Tibial artery (tissue), 4 donors: ENCODE measurements around the gene PRAME.

ENCODE experiments used
- DNase-seq, 2 donors: peaks; one replicate each; pipeline ENCODE4 v3.0.0-alpha.2; 2019
- H3K27ac ChIP-seq, 2 donors: fragments of 200-600 bp; sonication (generic) in 1 of 2; 1 replicate in 1 of 2; 2 replicates in 1 of 2; pipeline ENCODE4 v1.5.1; 2018 to 2019; ENCODE audit warnings: mild to moderate bottlenecking in 1 of 2
- H3K27me3 ChIP-seq, 2 donors: fragments of 200-600 bp; sonication (generic) in 1 of 2; one replicate each; pipeline versions ENCODE4 v1.5.1 to v1.6.0; 2016 to 2019
- H3K36me3 ChIP-seq, 3 donors: fragments of 200-600 bp; sonication (generic) in 2 of 3; one replicate each; pipeline ENCODE4 v1.5.1; 2016 to 2019; ENCODE audit warnings: mild to moderate bottlenecking in 2 of 3
- H3K4me1 ChIP-seq, 4 donors: fragments of 200-600 bp; sonication (generic) in 2 of 4; 1 replicate in 3 of 4; 2 replicates in 1 of 4; pipeline ENCODE4 v1.5.1; 2016 to 2019
- H3K4me3 ChIP-seq, 2 donors: fragments of 200-600 bp; sonication (generic) in 1 of 2; 1 replicate in 1 of 2; 2 replicates in 1 of 2; pipeline ENCODE4 v1.5.1; 2018 to 2019; ENCODE audit warnings: mild to moderate bottlenecking in 2 of 2
- H3K9me3 ChIP-seq, 3 donors: fragments of 200-600 bp; sonication (generic) in 1 of 3; one replicate each; pipeline ENCODE4 v1.5.1; 2016 to 2019
- intact Hi-C: fragments of 100-400 bp; cut with DNase I; formaldehyde crosslinking; loops from one replicate; pipeline ENCODE4 v1.15.0; 2023; ENCODE audit warnings: low total_unique reads
- TF ChIP-seq, protein P1 (sequence below), 2 experiments: fragments of 200-600 bp in 1 of 2; fragments of 450-650 bp in 1 of 2; IDR thresholded peaks; one replicate each; pipeline ENCODE4 v1.5.1; 2017 to 2019; ENCODE audit warnings: antibody characterized with exemption in 2 of 2, mild to moderate bottlenecking in 1 of 2, moderate library complexity in 1 of 2

Gene PRAME

DNA sequence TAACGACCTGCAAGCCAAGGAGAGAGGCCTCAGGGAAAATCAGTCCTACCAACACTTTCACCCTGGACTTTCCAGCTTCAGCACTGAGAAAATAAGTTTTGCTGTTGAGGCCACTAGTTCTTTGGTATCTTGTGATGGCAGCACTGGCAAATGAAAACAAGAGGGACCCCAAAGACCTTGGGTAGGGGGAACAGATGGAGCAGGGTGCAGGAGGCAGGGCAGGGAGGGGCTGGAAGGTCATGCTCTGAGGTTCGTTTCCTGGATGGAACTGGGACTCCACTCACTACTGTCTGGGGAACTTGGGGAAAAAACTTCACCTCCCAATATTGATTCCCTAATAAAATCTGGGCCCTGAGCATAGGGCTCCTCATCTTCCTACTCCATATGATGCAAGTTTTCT lies 34.2 kb upstream of the PRAME start:
- Histone ChIP-seq H3K36me3 (no peaks in the 10 kb centered on the region), H3K9me3 (no peaks in the 10 kb centered on the region), H3K27ac (no peak overlapping the region), H3K4me3 (no peak overlapping the region), H3K27me3 (peaks cover 0 to 14% of the 10 kb centered on the region in 2 donors), H3K4me1 (no peaks in the 10 kb centered on the region)
- DNase-seq, result no peak
- intact Hi-C loops, result no loop called here
- TF ChIP-seq, protein P1, sequence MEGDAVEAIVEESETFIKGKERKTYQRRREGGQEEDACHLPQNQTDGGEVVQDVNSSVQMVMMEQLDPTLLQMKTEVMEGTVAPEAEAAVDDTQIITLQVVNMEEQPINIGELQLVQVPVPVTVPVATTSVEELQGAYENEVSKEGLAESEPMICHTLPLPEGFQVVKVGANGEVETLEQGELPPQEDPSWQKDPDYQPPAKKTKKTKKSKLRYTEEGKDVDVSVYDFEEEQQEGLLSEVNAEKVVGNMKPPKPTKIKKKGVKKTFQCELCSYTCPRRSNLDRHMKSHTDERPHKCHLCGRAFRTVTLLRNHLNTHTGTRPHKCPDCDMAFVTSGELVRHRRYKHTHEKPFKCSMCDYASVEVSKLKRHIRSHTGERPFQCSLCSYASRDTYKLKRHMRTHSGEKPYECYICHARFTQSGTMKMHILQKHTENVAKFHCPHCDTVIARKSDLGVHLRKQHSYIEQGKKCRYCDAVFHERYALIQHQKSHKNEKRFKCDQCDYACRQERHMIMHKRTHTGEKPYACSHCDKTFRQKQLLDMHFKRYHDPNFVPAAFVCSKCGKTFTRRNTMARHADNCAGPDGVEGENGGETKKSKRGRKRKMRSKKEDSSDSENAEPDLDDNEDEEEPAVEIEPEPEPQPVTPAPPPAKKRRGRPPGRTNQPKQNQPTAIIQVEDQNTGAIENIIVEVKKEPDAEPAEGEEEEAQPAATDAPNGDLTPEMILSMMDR (IDR thresholded peaks at IDR 0.05), result no peak

DNA sequence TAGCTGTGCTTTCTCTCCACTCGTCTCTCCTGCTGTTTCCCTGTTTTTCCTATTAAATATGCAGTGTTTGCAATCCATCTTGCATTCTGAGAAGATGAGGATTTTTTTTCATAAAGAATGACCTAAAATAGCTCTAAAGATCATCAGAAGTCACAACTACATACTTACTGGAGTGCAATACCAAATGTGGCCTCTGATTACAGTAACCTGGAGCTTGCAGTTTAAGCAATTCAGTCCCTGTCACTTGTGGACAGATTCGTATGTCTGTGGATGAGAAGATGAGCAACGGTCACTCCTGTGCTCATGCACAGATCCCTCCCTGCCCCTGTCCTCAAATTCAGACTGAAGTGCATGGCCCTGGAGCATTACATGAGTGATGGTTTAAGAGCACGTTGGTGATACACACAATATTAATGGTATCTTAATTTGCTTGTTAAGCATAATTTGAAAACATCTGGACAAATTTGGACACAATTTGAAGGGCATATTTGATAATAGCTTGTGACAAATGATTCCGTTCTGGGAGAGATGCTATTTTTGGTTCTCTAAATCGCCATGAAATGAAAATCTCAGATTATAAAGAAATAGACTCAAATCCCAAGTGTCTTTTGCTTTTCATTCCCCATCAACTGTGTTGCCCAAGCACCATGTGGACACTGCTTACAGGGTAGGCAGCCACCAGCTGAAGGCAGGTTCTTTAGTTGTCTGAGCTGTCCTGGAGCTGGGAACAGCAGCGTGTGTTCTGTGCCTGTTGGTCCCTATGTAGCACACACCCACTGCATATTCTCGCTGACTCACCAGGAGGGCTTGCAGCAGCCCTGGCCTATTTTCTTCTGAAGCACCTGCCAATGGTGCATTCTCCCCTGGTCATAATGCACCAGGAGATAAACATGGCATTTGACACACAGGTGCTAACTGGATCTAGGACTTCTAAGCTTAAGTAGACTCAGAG lies 32.6 kb upstream of the PRAME start:
- intact Hi-C loops, result no loop called here
- H3K9me3 ChIP-seq, result no peaks in the 10 kb centered on the region
- no peaks in the 10 kb centered on the region for H3K4me1 ChIP-seq
- no peaks in the 10 kb centered on the region for H3K36me3 ChIP-seq
- no peak overlapping the region for H3K4me3 ChIP-seq
- no peak for DNase-seq
- H3K27ac ChIP-seq, result no peak overlapping the region
- peaks cover 0 to 27% of the 10 kb centered on the region in 2 donors for H3K27me3 ChIP-seq
- TF ChIP-seq, protein P1 (IDR thresholded peaks at IDR 0.05), result no peak

DNA sequence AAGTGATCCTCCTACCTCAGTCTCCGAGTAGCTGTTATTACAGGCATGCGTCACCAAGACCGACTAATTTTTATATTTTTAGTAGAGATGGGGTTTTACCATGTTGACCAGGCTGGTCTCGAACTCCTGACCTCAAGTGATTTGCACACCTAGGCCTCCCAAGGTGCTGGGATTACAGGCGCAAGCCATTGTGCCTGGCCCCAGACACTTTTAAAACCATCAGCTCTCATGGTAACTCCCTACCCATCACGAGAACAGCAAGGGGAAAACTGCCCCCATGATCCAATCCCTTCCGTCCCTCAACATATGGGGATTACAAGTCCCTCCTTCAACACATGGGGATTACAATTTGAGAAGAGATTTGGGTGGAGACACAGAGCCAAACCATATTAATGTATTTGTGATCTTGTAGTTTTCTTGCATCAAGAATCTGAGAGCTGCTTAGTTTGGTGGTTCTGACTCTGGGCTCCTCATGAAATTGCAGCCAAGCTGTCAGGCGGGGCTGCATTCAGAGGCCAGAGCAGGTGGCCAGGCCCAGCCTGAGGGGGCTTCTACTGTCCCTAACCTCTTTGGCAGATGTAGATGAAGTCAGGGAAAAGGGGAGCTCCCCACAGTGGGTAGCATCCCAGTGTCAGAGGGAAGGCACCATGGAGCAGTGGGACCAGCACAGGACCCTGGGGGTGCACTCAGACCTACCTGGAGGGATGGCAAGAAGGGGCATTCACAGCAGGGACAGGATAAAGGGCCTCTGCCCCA lies 31.2 kb upstream of the PRAME start:
- Histone ChIP-seq H3K4me3 (no peak overlapping the region), H3K27me3 (peaks cover 0 to 30% of the 10 kb centered on the region in 2 donors), H3K4me1 (no peaks in the 10 kb centered on the region), H3K27ac (no peak overlapping the region), H3K36me3 (no peaks in the 10 kb centered on the region), H3K9me3 (no peaks in the 10 kb centered on the region)
- TF ChIP-seq, protein P1 (IDR thresholded peaks at IDR 0.05), result no peak
- intact Hi-C loops, result no loop called here
- DNase-seq, result no peak

DNA sequence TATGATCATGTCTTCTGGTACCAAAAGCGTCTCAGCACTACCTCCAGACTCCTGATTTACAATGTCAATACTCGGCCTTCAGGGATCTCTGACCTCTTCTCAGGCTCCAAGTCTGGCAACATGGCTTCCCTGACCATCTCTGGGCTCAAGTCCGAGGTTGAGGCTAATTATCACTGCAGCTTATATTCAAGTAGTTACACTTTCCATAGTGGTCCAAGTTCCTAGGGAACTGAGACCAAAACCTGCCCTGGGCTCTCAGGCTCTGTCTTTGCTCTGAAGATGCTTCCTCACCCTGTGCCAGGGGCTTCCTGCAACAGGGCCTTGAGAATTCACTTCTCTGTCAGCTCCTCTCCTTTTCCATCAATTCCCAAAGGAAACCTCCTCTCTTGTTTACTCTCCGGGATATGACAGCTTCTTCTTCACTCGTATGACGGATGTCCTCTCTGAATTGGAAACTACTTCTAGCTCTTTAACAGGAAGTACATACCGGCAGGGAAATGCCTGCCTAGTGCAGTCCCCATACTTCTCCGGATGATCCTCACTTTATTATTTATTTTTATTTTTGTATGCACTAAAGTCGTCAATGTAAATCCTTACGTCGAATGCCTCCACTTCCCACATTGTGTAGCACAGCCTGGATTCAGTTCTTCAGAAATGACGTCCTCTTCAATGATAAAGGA lies 29.6 kb upstream of the PRAME start:
- Histone ChIP-seq H3K27me3 (peaks cover 0 to 25% of the 10 kb centered on the region in 2 donors), H3K9me3 (no peaks in the 10 kb centered on the region), H3K4me3 (no peak overlapping the region), H3K36me3 (no peaks in the 10 kb centered on the region), H3K4me1 (no peaks in the 10 kb centered on the region), H3K27ac (no peak overlapping the region)
- no peak for DNase-seq
- TF ChIP-seq, protein P1 (IDR thresholded peaks at IDR 0.05), result no peak
- intact Hi-C loops, result no loop called here

DNA sequence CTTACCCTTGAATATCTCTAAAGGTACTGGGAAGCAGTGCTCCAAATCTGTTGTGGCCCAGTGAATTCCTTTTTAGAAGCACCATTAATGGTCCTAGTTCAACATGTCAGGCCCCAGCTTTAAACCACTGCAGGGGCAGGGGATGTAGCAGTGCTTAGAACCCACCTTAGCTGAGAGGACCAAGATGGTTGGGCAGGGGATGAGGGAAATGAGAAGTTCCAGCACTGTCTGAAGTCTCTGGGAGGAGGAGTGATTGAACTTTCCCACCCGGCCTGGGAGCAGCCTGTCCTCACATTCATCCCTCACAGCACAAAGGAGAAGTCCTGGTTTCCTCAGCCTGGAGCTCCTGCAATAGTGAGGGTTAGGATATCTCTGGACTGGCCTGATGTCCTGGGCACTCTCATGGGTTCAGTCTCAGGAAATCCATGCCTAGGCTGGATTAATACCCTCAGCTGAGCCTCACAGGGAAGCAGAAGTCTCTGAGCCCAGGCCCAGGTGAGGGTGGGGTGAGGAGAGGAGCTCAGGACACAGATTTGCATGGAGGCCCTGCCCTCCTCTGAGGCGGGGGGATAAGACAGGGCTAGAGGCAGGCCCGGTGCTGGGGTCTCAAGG lies 28.6 kb upstream of the PRAME start:
- Histone ChIP-seq H3K27me3 (peaks cover 0 to 22% of the 10 kb centered on the region in 2 donors), H3K27ac (no peak overlapping the region), H3K4me1 (no peaks in the 10 kb centered on the region), H3K4me3 (no peak overlapping the region), H3K36me3 (no peaks in the 10 kb centered on the region), H3K9me3 (no peaks in the 10 kb centered on the region)
- intact Hi-C loops, result no loop called here
- no peak for DNase-seq
- TF ChIP-seq, protein P1 (IDR thresholded peaks at IDR 0.05), result no peak
